Duodenal mucosa (tissue), 2 donors: ENCODE results near the gene STIM2.

Experiments
- H3K27ac ChIP-seq: one replicate; pipeline ENCODE4 v1.7.0; 2013; ENCODE audit warnings: low read depth, low read length
- H3K27me3 ChIP-seq, 2 donors: one replicate each; pipeline ENCODE4 v1.7.0; 2013; ENCODE audit warnings: low read length in 2 of 2, control low read depth in 1 of 2; ENCODE audit not compliant: insufficient read depth in 2 of 2, control insufficient read depth in 1 of 2
- H3K36me3 ChIP-seq, 2 donors: one replicate each; pipeline ENCODE4 v1.7.0; 2013; ENCODE audit warnings: low read length in 2 of 2, control low read depth in 1 of 2; ENCODE audit not compliant: insufficient read depth in 2 of 2, control insufficient read depth in 1 of 2
- H3K4me1 ChIP-seq, 2 donors: one replicate each; pipeline ENCODE4 v1.7.0; 2013; ENCODE audit warnings: low read length in 2 of 2, control low read depth in 1 of 2; ENCODE audit not compliant: insufficient read depth in 2 of 2, control insufficient read depth in 1 of 2
- H3K4me3 ChIP-seq, 2 donors: one replicate each; pipeline ENCODE4 v1.7.0; 2013; ENCODE audit warnings: low read length in 2 of 2, low read depth in 1 of 2
- H3K9ac ChIP-seq, 2 donors: one replicate each; pipeline ENCODE4 v1.7.0; 2013; ENCODE audit warnings: low read length in 2 of 2, low read depth in 1 of 2
- H3K9me3 ChIP-seq, 2 donors: one replicate each; pipeline ENCODE4 v1.7.0; 2013; ENCODE audit warnings: low read length in 2 of 2, control low read depth in 1 of 2; ENCODE audit not compliant: control insufficient read depth in 1 of 2

STIM2 gene

GRCh38 chr4:27001398-27002164 lies 140.9 kb downstream of the STIM2 start:
- H3K36me3 ChIP-seq = peaks cover 4 to 5% of the 10 kb centered on the region in 2 donors
- no peak overlapping the region for H3K4me3 ChIP-seq
- no peak overlapping the region for H3K9ac ChIP-seq
- H3K27me3 ChIP-seq = no peaks in the 10 kb centered on the region
- H3K27ac ChIP-seq = no peak overlapping the region
- H3K4me1 ChIP-seq = peaks cover 0 to 2% of the 10 kb centered on the region in 2 donors
- no peaks in the 10 kb centered on the region for H3K9me3 ChIP-seq

DNA sequence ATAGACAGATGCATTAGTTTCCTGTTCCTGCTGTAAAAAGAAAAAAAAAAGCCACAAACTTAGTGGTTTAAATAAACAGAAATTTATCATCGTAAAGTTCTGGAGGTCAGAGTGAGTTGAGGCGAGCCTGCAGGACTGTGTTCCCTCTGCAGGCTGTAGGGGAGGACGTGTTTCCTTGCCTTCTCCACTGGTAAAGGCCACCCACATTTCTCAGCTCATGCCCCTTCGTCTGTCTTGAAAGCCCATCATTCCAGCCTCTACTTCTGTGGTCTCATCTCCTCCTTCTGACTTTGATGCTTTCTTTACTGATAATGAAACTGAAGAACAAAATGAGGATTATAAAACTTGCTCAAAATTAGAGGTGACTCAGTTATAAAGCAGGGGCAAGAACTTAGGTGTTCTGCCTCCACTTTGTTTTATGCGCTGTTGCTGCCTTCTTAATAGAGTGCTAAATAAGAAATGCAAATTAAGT lies 143.0 kb downstream of the STIM2 start:
- H3K9me3 ChIP-seq = no peaks in the 10 kb centered on the region
- H3K36me3 ChIP-seq = peaks cover 0 to 6% of the 10 kb centered on the region in 2 donors
- H3K27me3 ChIP-seq = no peaks in the 10 kb centered on the region
- H3K9ac ChIP-seq = no peak overlapping the region
- no peak overlapping the region for H3K4me3 ChIP-seq
- H3K4me1 ChIP-seq = peaks cover 0 to 2% of the 10 kb centered on the region in 2 donors
- H3K27ac ChIP-seq = no peak overlapping the region

DNA sequence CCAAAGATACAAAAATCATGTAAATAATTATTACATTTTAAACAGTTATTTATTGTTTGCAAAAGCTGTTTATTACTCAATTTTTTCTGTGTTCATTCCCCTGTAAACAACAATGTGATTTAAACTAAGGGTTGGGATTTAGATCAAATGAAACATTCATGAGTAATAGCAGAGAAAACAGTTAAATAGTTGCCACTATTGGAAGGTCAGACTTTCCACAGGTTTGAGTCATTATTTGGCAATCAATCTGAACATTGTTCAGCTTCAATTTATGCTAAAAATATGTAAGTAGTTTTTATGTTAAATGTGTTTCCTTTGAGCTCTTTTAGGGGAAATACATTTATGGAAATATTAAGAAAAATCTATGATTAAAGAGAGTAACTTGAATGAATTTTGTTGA lies 144.9 kb downstream of the STIM2 start:
- no peak overlapping the region for H3K27ac ChIP-seq
- H3K9me3 ChIP-seq = no peaks in the 10 kb centered on the region
- H3K9ac ChIP-seq = no peak overlapping the region
- peaks cover 0 to 13% of the 10 kb centered on the region in 2 donors for H3K36me3 ChIP-seq
- H3K4me1 ChIP-seq = peaks cover 0 to 2% of the 10 kb centered on the region in 2 donors
- no peaks in the 10 kb centered on the region for H3K27me3 ChIP-seq
- H3K4me3 ChIP-seq = no peak overlapping the region

GRCh38 chr4:27005905-27006590 lies 145.4 kb downstream of the STIM2 start:
- peaks cover 0 to 13% of the 10 kb centered on the region in 2 donors for H3K36me3 ChIP-seq
- H3K27me3 ChIP-seq = no peaks in the 10 kb centered on the region
- H3K4me1 ChIP-seq = peaks cover 0 to 2% of the 10 kb centered on the region in 2 donors
- H3K27ac ChIP-seq = no peak overlapping the region
- H3K9ac ChIP-seq = no peak overlapping the region
- H3K9me3 ChIP-seq = no peaks in the 10 kb centered on the region
- H3K4me3 ChIP-seq = no peak overlapping the region

DNA sequence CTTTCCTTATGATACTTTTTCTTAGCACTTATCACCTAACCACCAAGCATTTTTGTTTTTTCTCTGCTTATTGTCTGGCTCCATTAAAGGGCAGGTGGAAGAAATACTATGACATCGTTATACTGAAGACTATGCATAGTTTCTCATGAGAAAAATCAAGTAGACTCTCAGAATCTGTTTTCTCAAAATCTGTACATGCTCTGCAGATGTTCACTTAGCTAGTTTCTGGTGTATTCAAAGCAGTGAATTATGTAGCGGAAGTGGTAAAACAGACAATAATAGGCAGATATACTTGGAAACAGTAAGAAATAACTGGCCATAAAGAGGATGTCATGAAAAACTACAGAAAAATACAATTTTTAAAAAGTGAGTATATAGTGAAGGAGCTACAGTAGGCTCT lies 146.0 kb downstream of the STIM2 start:
- H3K4me1 ChIP-seq = peaks cover 0 to 2% of the 10 kb centered on the region in 2 donors
- no peaks in the 10 kb centered on the region for H3K27me3 ChIP-seq
- no peak overlapping the region for H3K4me3 ChIP-seq

GRCh38 chr4:27007507-27007906 lies 146.9 kb downstream of the STIM2 start:
- no peaks in the 10 kb centered on the region for H3K9me3 ChIP-seq
- no peak overlapping the region for H3K4me3 ChIP-seq
- H3K36me3 ChIP-seq = peaks cover 0 to 13% of the 10 kb centered on the region in 2 donors
- H3K27ac ChIP-seq = no peak overlapping the region
- H3K4me1 ChIP-seq = peaks cover 0 to 2% of the 10 kb centered on the region in 2 donors
- no peaks in the 10 kb centered on the region for H3K27me3 ChIP-seq
- no peak overlapping the region for H3K9ac ChIP-seq

More for the DNA sequence above, 146.0 kb downstream of the STIM2 start:
- H3K36me3 ChIP-seq = peaks cover 0 to 13% of the 10 kb centered on the region in 2 donors
- no peaks in the 10 kb centered on the region for H3K9me3 ChIP-seq
- H3K9ac ChIP-seq = no peak overlapping the region
- no peak overlapping the region for H3K27ac ChIP-seq

- Histone ChIP-seq H3K27ac (no peak overlapping the region), H3K4me1 (peaks cover 0 to 2% of the 10 kb centered on the region in 2 donors), H3K4me3 (no peak overlapping the region), H3K9ac (no peak overlapping the region), H3K36me3 (peaks cover 0 to 13% of the 10 kb centered on the region in 2 donors), H3K9me3 (no peaks in the 10 kb centered on the region), H3K27me3 (no peaks in the 10 kb centered on the region)
Observed at GRCh38 chr4:27008679-27009078, 148.0 kb downstream of the STIM2 start.

GRCh38 chr4:27009539-27009938 lies 148.9 kb downstream of the STIM2 start:
- Histone ChIP-seq H3K9me3 (no peaks in the 10 kb centered on the region), H3K27me3 (no peaks in the 10 kb centered on the region), H3K9ac (no peak overlapping the region), H3K4me1 (no peaks in the 10 kb centered on the region), H3K4me3 (no peak overlapping the region), H3K27ac (no peak overlapping the region), H3K36me3 (peaks cover 0 to 11% of the 10 kb centered on the region in 2 donors)

DNA sequence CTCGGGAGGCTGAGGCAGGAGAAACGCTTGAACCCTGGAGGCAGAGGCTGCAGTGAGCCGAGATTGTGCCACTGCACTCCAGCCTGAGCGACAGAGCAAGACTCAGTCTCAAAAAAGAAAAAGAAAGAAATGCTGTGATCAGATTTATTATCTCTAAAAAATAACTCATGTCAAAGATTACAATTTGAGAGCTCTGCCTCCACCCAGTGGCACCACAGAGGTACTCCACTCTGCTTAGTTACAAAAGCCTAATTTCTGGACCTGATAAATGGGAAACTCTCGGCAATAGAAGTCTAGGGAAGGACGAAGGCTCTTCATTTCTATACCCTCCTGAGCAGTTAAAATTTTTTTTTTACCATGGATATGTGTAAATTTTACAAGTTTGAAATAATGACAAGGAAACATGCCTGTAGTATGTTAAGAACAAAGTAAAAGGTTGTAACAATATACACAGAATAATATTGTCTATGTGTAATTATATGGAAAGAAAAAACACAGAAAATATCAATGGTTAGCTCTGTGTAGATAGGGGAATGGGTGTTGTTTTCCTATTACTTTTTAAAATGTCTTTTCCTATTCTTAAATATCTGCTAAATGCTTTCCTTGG lies 149.8 kb downstream of the STIM2 start:
- Histone ChIP-seq H3K4me1 (no peaks in the 10 kb centered on the region), H3K9me3 (no peaks in the 10 kb centered on the region), H3K27ac (no peak overlapping the region), H3K4me3 (no peak overlapping the region), H3K9ac (no peak overlapping the region), H3K27me3 (no peaks in the 10 kb centered on the region), H3K36me3 (peaks cover 0 to 8% of the 10 kb centered on the region in 2 donors)

GRCh38 chr4:27011401-27011800 lies 150.8 kb downstream of the STIM2 start:
- no peak overlapping the region for H3K4me3 ChIP-seq
- no peak overlapping the region for H3K9ac ChIP-seq
- no peaks in the 10 kb centered on the region for H3K9me3 ChIP-seq
- H3K4me1 ChIP-seq = no peaks in the 10 kb centered on the region
- H3K27me3 ChIP-seq = no peaks in the 10 kb centered on the region
- no peak overlapping the region for H3K27ac ChIP-seq
- H3K36me3 ChIP-seq = peaks cover 0 to 8% of the 10 kb centered on the region in 2 donors
